Testis (tissue), 3 donors: Measurements from ENCODE around the gene LY6G5B. TPM values are rescaled to one million over a fixed set of nuclear protein-coding genes. Genes with fewer than 3 reads are reported as not detected.

Experiments used
- DNase-seq: peaks from one replicate; pipeline ENCODE4 v3.0.0-alpha.2; 2019
- H3K27ac ChIP-seq, 2 donors: fragments of 200-600 bp; sonication (generic); one replicate each; pipeline ENCODE4 v1.5.1; 2019
- H3K27me3 ChIP-seq: fragments of 200-600 bp; sonication (generic); one replicate; pipeline ENCODE4 v1.5.1; 2019
- H3K36me3 ChIP-seq: fragments of 200-600 bp; sonication (generic); one replicate; pipeline ENCODE4 v1.5.1; 2017; ENCODE audit warnings: low read depth; ENCODE audit errors: missing control alignments
- H3K4me1 ChIP-seq: fragments of 200-600 bp; sonication (generic); one replicate; pipeline ENCODE4 v1.5.1; 2019
- H3K4me3 ChIP-seq, 2 donors: fragments of 200-600 bp; sonication (generic); one replicate each; pipeline ENCODE4 v1.5.1; 2017 to 2019
- H3K9me3 ChIP-seq: fragments of 200-600 bp; sonication (generic); one replicate; pipeline ENCODE4 v1.5.1; 2017
- POLR2A ChIP-seq: fragments of 450-650 bp; IDR thresholded peaks from one replicate; pipeline ENCODE4 v1.6.1; 2017; ENCODE audit warnings: antibody characterized with exemption, mild to moderate bottlenecking, moderate library complexity
- WGBS, 2 donors: methylation state at CpG; one replicate each; pipeline ENCODE4 v1.1.5; 2018; 5-methylcytosine and 5-hydroxymethylcytosine counted together
- intact Hi-C: fragments of 100-400 bp; cut with DNase I; formaldehyde crosslinking; loops from one replicate; pipeline ENCODE4 v1.15.1; 2023; ENCODE audit warnings: low total_unique reads
- microRNA-seq, 2 donors: library from miRNA; unstranded; fragments of <30 nt; microRNA quantifications; one replicate each; pipeline ENCODE4, GENCODE V29; 2016; ENCODE audit warnings: borderline number of aligned reads in 2 of 2, borderline replicate concordance in 1 of 2
- polyA plus RNA-seq: library from polyadenylated mRNA; stranded (reverse); fragments of 350-450 nt; fragmentation: Illumina TruSeq; extraction: RNeasy Lipid Tissue Mini Kit (QIAGEN cat#74804); gene quantifications from one replicate; pipeline ENCODE4 v1.2.3, GENCODE V29; 2014; ENCODE audit warnings: low read depth, low replicate concordance; ENCODE audit not compliant: insufficient read depth
- small RNA-seq, 2 donors: library from RNA; depleted of rRNA; stranded (forward); fragments of <200 nt; gene quantifications; one replicate each; pipeline ENCODE3, GENCODE V24; 2016
- total RNA-seq, 2 donors: library from RNA; depleted of rRNA; stranded (reverse); fragments of >200 nt; gene quantifications; one replicate each; pipeline ENCODE4 v1.2.3, GENCODE V29; 2016
- TF ChIP-seq, protein P1 (sequence below), 3 experiments: fragments of 450-650 bp in 2 of 3; fragments of 200-600 bp in 1 of 3; sonication (generic) in 1 of 3; IDR thresholded peaks; one replicate each; pipeline ENCODE4 v1.5.1; 2016 to 2019; ENCODE audit warnings: antibody characterized with exemption in 3 of 3, mild to moderate bottlenecking in 2 of 3, moderate library complexity in 1 of 3

LY6G5B gene
- total and polyA plus RNA-seq, 3 donors from 2014 or later: 14.0 to 16.3 (median 15.9) TPM

GRCh38 chr6:31720196-31720770 lies 50.5 kb downstream of the LY6G5B start:
- no peak overlapping the region for H3K4me3 ChIP-seq
- no peak for DNase-seq
- TF ChIP-seq POLR2A: no peak
- TF ChIP-seq, protein P1, sequence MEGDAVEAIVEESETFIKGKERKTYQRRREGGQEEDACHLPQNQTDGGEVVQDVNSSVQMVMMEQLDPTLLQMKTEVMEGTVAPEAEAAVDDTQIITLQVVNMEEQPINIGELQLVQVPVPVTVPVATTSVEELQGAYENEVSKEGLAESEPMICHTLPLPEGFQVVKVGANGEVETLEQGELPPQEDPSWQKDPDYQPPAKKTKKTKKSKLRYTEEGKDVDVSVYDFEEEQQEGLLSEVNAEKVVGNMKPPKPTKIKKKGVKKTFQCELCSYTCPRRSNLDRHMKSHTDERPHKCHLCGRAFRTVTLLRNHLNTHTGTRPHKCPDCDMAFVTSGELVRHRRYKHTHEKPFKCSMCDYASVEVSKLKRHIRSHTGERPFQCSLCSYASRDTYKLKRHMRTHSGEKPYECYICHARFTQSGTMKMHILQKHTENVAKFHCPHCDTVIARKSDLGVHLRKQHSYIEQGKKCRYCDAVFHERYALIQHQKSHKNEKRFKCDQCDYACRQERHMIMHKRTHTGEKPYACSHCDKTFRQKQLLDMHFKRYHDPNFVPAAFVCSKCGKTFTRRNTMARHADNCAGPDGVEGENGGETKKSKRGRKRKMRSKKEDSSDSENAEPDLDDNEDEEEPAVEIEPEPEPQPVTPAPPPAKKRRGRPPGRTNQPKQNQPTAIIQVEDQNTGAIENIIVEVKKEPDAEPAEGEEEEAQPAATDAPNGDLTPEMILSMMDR (IDR thresholded peaks at IDR 0.05): no peak
- H3K27me3 ChIP-seq: no peaks in the 10 kb centered on the region
- H3K4me1 ChIP-seq: peaks cover 3% of the 10 kb centered on the region
- intact Hi-C loops: no loop called here
- 85 to 93% methylated on average over 5 of the region's 5 CpGs for WGBS, 2 donors
- no peaks in the 10 kb centered on the region for H3K36me3 ChIP-seq
- H3K9me3 ChIP-seq: no peaks in the 10 kb centered on the region
- no peak overlapping the region for H3K27ac ChIP-seq

DNA sequence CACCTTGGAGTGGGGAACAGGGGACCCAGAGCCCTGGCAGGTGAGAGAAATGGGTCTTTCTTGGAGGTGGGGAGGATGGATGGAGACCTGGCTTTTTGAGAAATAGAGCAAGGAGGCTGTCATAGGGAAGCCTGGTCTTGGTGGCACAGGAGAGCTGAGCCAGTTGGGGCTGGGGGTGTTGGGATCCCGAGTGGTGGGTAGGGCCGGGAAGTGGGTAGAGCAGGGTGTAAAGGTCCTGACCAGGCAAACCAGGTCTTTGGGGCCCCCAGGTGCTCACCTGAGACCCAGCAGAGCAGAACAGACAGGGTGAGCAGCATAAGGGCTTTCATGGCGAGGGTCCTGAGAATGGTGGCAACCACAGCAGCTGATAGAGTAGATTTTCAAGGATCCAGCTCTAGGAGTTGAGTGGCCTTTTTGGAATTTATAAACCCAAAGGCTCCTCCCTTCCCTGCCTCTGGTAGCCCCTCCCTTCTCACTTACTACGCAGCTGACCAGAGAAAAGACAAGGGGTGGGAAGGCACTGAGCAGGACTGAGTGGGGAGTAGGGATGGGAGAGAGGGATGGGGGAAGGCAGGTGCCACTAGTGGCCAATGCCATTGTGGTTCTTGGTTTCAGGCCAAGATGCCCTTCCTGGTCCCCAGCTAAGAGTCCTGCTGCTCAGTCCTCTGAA lies 51.7 kb downstream of the LY6G5B start, which contains the start of gene LY6G6C:
Gene LY6G6C, minus strand, starts transcription at position 396 of the 670 bp plus-strand sequence. Its CDS starts 67 bp downstream, at position 329.
- H3K9me3 ChIP-seq: no peaks in the 10 kb centered on the region
- no peak within 1 kb of the TSS for H3K27ac ChIP-seq
- WGBS, 2 donors: 89 to 91% methylated on average over 4 of the region's 4 CpGs
- H3K4me1 ChIP-seq: no peaks in the 10 kb centered on the region
- no peaks in the 10 kb centered on the region for H3K36me3 ChIP-seq
- intact Hi-C loops: no loop called here
- DNase-seq: no peak
- no peak within 1 kb of the TSS for H3K4me3 ChIP-seq
- TF ChIP-seq POLR2A: no peak
- TF ChIP-seq, protein P1 (IDR thresholded peaks at IDR 0.05): no peak
- no peaks in the 10 kb centered on the region for H3K27me3 ChIP-seq

- Histone ChIP-seq H3K27ac (no peak overlapping the region), H3K4me3 (no peak overlapping the region), H3K4me1 (no peaks in the 10 kb centered on the region), H3K27me3 (no peaks in the 10 kb centered on the region), H3K9me3 (no peaks in the 10 kb centered on the region), H3K36me3 (no peaks in the 10 kb centered on the region)
- DNase-seq: no peak
- 97 to 100% methylated on average over 3 of the region's 3 CpGs for WGBS, 2 donors
- intact Hi-C loops: no loop called here
- TF ChIP-seq, protein P1 (IDR thresholded peaks at IDR 0.05): no peak
- TF ChIP-seq POLR2A: no peak
Observed at GRCh38 chr6:31722173-31722572, 52.4 kb downstream of the LY6G5B start.

Small RNA genes within 50 kb of the gene (microRNA-seq; reads per million reads assigned to microRNA genes)
- gene MIR4646: 2.8 reads per million in 2 donors
- 0 to 1.4 reads per million in 2 donors for gene MIR6832

Small RNA genes within 50 kb of the gene (small RNA-seq; reads per million reads assigned to genes)
- gene LY6G6D (0 reads per million in 2 donors), gene MIR4646 (0 reads per million in 2 donors), gene MIR6832 (0 reads per million in 2 donors), gene RF00019 (0 reads per million in 2 donors), gene SNORA38 (27.6 to 30.7 reads per million in 2 donors)

Other genes with a start within 250 kb of the LY6G5B start
Only the 30 nearest of the 37 such genes appear.
- not detected for gene MCCD1, start 141.0 kb upstream of the LY6G5B start, total RNA-seq
- gene MCCD1, start 141.0 kb upstream of the LY6G5B start, polyA plus RNA-seq: not detected
- 100 to 1,000 TPM; 312 to 360 TPM for gene DDX39B, start 128.0 kb upstream of the LY6G5B start, total RNA-seq
- 250 TPM for gene DDX39B, start 128.0 kb upstream of the LY6G5B start, polyA plus RNA-seq
- gene ATP6V1G2, start 123.4 kb upstream of the LY6G5B start, total RNA-seq: 1 to 10 TPM; 3.3 to 6.9 TPM
- 4.7 TPM for gene ATP6V1G2, start 123.4 kb upstream of the LY6G5B start, polyA plus RNA-seq
- 10 to 100 TPM; 51.2 to 55.3 TPM for gene NFKBIL1, start 122.4 kb upstream of the LY6G5B start, total RNA-seq
- gene NFKBIL1, start 122.4 kb upstream of the LY6G5B start, polyA plus RNA-seq: 25.9 TPM
- gene LTA, start 97.7 kb upstream of the LY6G5B start, total RNA-seq: 1 to 10 TPM; 1.3 to 2.6 TPM
- gene LTA, start 97.7 kb upstream of the LY6G5B start, polyA plus RNA-seq: 2.0 TPM
- under 1 TPM; 0.24 to 0.31 TPM for gene TNF, start 94.4 kb upstream of the LY6G5B start, total RNA-seq
- gene TNF, start 94.4 kb upstream of the LY6G5B start, polyA plus RNA-seq: 1.1 TPM
- 1 to 10 TPM in 1 of 2 donors, not detected in 1; 2.0 TPM for gene LTB, start 87.6 kb upstream of the LY6G5B start, total RNA-seq
- 7.2 TPM for gene LTB, start 87.6 kb upstream of the LY6G5B start, polyA plus RNA-seq
- gene LST1, start 83.7 kb upstream of the LY6G5B start, total RNA-seq: 1 to 10 TPM in 1 of 2 donors, under 1 TPM in 1; 0.71 to 1.2 TPM
- 13.0 TPM for gene LST1, start 83.7 kb upstream of the LY6G5B start, polyA plus RNA-seq
- 1 to 10 TPM in 1 of 2 donors, not detected in 1; 2.6 TPM for gene NCR3, start 77.0 kb upstream of the LY6G5B start, total RNA-seq
- gene NCR3, start 77.0 kb upstream of the LY6G5B start, polyA plus RNA-seq: 1.7 TPM
- 1 to 10 TPM; 2.9 to 6.3 TPM for gene AIF1, start 54.7 kb upstream of the LY6G5B start, total RNA-seq
- 34.8 TPM for gene AIF1, start 54.7 kb upstream of the LY6G5B start, polyA plus RNA-seq
- gene PRRC2A, start 49.3 kb upstream of the LY6G5B start, total RNA-seq: 100 to 1,000 TPM; 288 to 301 TPM
- 473 TPM for gene PRRC2A, start 49.3 kb upstream of the LY6G5B start, polyA plus RNA-seq
- 100 to 1,000 TPM; 654 to 710 TPM for gene BAG6, start 17.3 kb upstream of the LY6G5B start, total RNA-seq
- gene BAG6, start 17.3 kb upstream of the LY6G5B start, polyA plus RNA-seq: 861 TPM
- 1 to 10 TPM; 7.5 to 9.8 TPM for gene APOM, start 14.1 kb upstream of the LY6G5B start, total RNA-seq
- 27.9 TPM for gene APOM, start 14.1 kb upstream of the LY6G5B start, polyA plus RNA-seq
- 10 to 100 TPM; 13.9 to 17.8 TPM for gene C6orf47, start 9.2 kb upstream of the LY6G5B start, total RNA-seq
- gene C6orf47, start 9.2 kb upstream of the LY6G5B start, polyA plus RNA-seq: 11.9 TPM
- gene GPANK1, start 5.0 kb upstream of the LY6G5B start, total RNA-seq: 10 to 100 TPM; 34.5 to 46.1 TPM
- gene GPANK1, start 5.0 kb upstream of the LY6G5B start, polyA plus RNA-seq: 81.3 TPM
- 100 to 1,000 TPM; 397 to 421 TPM for gene CSNK2B, start 3.9 kb upstream of the LY6G5B start, total RNA-seq
- gene CSNK2B, start 3.9 kb upstream of the LY6G5B start, polyA plus RNA-seq: 523 TPM
- 10 to 100 TPM in 1 of 2 donors, 1 to 10 TPM in 1; 8.7 to 18.3 TPM for gene LY6G5C, start 11.1 kb downstream of the LY6G5B start, total RNA-seq
- gene LY6G5C, start 11.1 kb downstream of the LY6G5B start, polyA plus RNA-seq: 14.0 TPM
- 10 to 100 TPM; 77.0 to 85.9 TPM for gene ABHD16A, start 33.3 kb downstream of the LY6G5B start, total RNA-seq
- gene ABHD16A, start 33.3 kb downstream of the LY6G5B start, polyA plus RNA-seq: 108 TPM
- gene LY6G6F, start 36.9 kb downstream of the LY6G5B start, total RNA-seq: not detected
- 0.41 TPM for gene LY6G6F, start 36.9 kb downstream of the LY6G5B start, polyA plus RNA-seq
- gene LY6G6D, start 45.4 kb downstream of the LY6G5B start, total RNA-seq: not detected
- not detected for gene LY6G6D, start 45.4 kb downstream of the LY6G5B start, polyA plus RNA-seq
- under 1 TPM in 1 of 2 donors, not detected in 1; 0.39 TPM for gene LY6G6C, start 51.8 kb downstream of the LY6G5B start, total RNA-seq
- gene LY6G6C, start 51.8 kb downstream of the LY6G5B start, polyA plus RNA-seq: 1.4 TPM
- gene MPIG6B, start 53.4 kb downstream of the LY6G5B start, total RNA-seq: under 1 TPM; 0.74 to 0.94 TPM
- gene MPIG6B, start 53.4 kb downstream of the LY6G5B start, polyA plus RNA-seq: 1.3 TPM
- 10 to 100 TPM; 19.6 to 38.0 TPM for gene DDAH2, start 59.3 kb downstream of the LY6G5B start, total RNA-seq
- 50.8 TPM for gene DDAH2, start 59.3 kb downstream of the LY6G5B start, polyA plus RNA-seq
- 10 to 100 TPM; 35.4 to 93.5 TPM for gene CLIC1, start 66.6 kb downstream of the LY6G5B start, total RNA-seq
- 130 TPM for gene CLIC1, start 66.6 kb downstream of the LY6G5B start, polyA plus RNA-seq
- gene MSH5, start 70.0 kb downstream of the LY6G5B start, total RNA-seq: 100 to 1,000 TPM in 1 of 2 donors, 10 to 100 TPM in 1; 77.6 to 135 TPM
- 36.2 TPM for gene MSH5, start 70.0 kb downstream of the LY6G5B start, polyA plus RNA-seq
- gene SAPCD1, start 92.7 kb downstream of the LY6G5B start, total RNA-seq: 10 to 100 TPM; 10.4 to 11.6 TPM
- gene SAPCD1, start 92.7 kb downstream of the LY6G5B start, polyA plus RNA-seq: 5.9 TPM
- gene VWA7, start 107.4 kb downstream of the LY6G5B start, total RNA-seq: 1 to 10 TPM; 3.1 to 6.3 TPM
- 2.7 TPM for gene VWA7, start 107.4 kb downstream of the LY6G5B start, polyA plus RNA-seq
- gene VARS1, start 125.8 kb downstream of the LY6G5B start, total RNA-seq: 100 to 1,000 TPM in 1 of 2 donors, 10 to 100 TPM in 1; 94.8 to 131 TPM
- gene VARS1, start 125.8 kb downstream of the LY6G5B start, polyA plus RNA-seq: 156 TPM
- gene LSM2, start 137.0 kb downstream of the LY6G5B start, total RNA-seq: 10 to 100 TPM; 43.3 to 49.6 TPM
- gene LSM2, start 137.0 kb downstream of the LY6G5B start, polyA plus RNA-seq: 55.5 TPM
- gene HSPA1L, start 145.3 kb downstream of the LY6G5B start, total RNA-seq: 10 to 100 TPM; 30.3 to 87.9 TPM
- 103 TPM for gene HSPA1L, start 145.3 kb downstream of the LY6G5B start, polyA plus RNA-seq